HG03159 (cell line): Measurements from ENCODE around the gene NSFL1C.
A peak's percentile ranks its signal among the peaks of the same experiment; 100 is the strongest.

Source experiments
- ATAC-seq: cut with Tn5 transposase; IDR thresholded peaks from one replicate; pipeline ENCODE4 v1.9.1; 2021; ENCODE audit warnings: mild to moderate bottlenecking, moderate library complexity; ENCODE audit not compliant: unreplicated experiment

The NSFL1C gene

DNA sequence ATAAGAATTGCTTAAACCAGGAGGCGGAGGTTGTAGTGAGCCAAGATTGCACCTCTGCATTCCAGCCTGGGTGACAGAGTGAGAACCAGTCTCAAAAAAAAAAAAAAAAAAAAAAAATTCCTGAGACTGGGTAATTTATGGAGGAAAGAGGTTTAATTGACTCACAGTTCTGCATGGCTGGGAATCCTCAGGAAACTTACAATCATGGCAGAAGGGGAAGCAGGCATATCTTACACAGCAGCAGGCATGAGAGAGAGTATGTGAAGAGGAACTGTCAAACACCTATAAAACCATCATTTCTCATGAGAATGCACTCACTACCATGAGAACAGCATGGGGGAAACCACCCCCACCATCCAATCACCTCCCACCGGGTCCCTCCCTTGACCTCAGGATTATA is 72.0 kb downstream of the NSFL1C start:
- ATAC-seq: no peak

DNA sequence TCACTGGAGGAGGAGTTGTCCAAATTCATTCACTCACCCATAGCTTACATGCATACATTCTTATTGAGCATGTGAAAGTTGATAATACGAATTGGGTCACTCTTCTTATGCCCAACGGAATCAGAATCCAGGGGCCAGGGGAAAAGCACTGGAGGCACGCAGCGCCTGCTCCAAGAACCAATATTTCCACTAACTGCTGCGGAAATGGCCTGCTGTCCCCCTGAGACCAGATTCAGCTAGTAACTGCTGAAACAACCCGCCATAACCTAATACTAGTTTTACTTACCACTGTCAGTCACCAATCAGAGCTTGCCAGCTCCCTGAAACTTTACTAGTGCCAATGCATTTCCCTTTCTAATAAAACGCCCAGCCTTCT is 73.2 kb downstream of the NSFL1C start:
- no peak for ATAC-seq

DNA sequence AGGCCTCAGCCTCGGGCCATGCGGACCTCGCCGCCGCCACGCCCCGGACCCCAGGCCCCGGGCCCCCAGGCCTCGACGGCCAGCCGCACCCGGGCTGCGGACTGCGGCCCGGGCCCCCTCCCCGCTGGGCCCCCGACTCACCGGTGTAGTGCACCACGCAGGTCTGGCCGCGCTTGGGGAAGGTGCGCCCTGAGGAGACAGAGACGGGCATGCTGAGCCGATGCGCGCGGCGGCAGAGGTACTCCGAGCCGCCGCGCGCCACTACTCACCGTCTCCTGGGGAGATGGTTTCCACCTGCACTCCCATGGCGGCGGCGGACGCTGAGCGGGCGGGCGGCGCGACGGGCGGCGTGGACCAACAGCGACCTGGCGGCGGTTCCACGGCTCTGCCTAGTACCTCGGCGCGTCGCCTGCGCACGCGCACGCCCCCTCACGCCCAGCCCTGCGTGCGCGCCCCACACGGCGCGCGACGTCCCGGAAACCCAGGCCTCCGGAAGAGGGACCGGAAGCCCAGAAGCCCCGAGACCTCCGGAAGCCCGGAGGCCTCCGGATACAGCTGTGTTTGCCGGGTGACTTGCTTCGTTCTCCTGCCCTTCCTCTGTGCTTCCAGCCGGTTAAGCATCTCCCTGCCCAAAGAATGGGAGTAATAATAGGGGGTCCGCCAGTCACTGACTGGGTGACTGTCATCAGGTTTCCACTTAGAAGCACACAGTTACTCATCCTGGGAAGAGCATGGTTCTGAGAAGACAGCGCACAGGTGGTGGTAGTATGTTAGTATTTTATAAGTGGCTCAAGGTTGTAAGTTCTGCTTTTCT is 73.7 kb downstream of the NSFL1C start, which contains the start of gene FKBP1A:
Gene FKBP1A, minus strand, starts transcription at position 362 of the 814 bp plus-strand sequence. Its CDS starts 56 bp downstream, at position 306.
- peak; percentile 90 for ATAC-seq

DNA sequence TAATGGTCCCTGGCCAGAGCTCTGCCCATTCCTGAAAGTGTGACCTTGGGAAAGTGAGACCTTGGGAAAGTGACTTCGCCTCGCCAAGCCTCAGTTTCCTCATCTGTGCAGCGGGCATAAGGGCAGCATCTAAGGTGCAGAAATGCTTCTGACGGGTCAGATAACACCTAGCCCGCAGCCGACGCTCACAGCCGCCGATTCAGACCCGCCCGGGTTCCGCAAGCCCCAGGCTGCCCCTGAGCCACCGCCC is 74.3 kb downstream of the NSFL1C start:
- ATAC-seq: no peak
